ENCODE measurements around the gene ITGB8. TPM values are rescaled to one million over a fixed set of nuclear protein-coding genes. Genes with fewer than 3 reads are reported as not detected.
A peak's percentile ranks its signal among the peaks of the same experiment; 100 is the strongest.
"Not testable (repeated sequence)": the region's sequence is repeated elsewhere in the genome, so short reads cannot be mapped to it uniquely, and the experiment has no call there.

Gene ITGB8
- 8.5 and 8.8 TPM in 2 replicates for total RNA-seq

DNA sequence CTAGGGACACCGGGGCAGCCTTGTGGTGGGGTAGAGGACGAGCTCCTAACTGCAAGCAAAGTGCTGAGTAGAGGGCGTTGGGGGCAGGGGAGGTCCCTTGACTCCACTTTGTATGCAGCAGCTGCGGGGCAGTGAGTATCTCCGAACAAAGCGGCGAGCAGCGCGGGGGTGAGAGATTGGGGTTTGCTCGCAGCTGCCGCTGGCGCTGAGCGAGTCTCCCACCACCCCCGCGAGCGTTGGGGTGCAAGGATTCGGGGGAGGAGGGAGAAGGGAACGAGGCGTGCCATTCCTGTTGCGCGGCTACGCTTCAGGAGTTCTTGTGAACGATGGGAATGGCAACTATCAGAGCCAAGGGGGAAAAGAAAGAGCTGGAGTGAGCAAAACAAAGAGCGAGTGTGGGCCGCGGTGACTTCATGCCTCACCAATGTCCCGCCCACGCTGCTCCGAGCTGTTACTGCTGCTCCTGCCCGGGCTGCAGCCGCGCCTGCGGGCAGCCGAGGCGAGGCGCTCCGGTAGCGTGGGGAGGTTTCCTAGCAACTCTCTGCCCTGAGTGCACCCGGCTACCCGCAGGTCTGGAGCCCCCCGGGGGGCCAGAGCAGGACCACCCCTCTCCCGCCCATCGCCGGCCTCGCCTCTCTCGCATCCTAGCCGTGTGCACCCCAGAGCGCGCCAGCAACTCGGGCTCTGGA is at the start of gene ITGB8:
ITGB8 (plus strand) TSS at position 662 of the 689 bp plus-strand sequence. CDS start 907 bp downstream, outside the sequence.
- peak; percentile 88 for DNase-seq

DNA sequence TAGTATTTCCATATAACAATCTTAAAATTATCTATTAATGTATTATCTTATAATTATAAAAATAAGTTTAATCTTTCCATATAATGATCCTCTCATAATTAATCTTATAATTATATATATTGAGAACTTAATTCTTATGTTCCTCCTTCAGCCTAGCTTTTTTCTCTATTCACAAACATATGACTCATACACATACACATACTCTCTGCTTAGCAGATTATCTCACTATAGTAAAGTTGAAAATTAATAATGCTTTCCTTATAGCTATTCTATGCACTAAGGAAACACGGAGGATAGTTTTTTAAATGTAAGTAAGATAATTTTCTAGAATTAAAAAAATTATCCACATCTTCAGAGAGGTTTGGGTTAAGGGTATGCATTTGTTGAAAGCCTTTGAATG is 47.7 kb upstream of the ITGB8 start:
- no peak for DNase-seq

DNA sequence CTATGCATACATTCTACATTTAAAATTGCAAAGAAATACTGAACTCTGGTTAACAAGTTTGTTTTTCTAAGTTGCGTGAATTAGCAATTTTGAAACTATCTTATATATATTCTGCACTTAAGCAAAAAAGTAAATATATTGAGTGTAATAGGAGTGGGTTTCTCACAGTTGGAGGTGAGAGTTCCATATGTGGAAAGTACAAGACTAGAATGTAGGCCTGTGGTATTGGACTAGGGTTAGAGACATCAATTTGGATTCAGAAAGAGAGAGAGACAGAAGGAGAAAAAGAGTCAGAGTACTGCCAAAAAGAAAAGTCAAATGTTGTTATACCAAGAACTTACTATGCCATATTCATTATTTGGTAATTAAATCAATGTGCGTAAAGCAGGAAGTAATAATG is 47.3 kb upstream of the ITGB8 start:
- no peak for DNase-seq

DNA sequence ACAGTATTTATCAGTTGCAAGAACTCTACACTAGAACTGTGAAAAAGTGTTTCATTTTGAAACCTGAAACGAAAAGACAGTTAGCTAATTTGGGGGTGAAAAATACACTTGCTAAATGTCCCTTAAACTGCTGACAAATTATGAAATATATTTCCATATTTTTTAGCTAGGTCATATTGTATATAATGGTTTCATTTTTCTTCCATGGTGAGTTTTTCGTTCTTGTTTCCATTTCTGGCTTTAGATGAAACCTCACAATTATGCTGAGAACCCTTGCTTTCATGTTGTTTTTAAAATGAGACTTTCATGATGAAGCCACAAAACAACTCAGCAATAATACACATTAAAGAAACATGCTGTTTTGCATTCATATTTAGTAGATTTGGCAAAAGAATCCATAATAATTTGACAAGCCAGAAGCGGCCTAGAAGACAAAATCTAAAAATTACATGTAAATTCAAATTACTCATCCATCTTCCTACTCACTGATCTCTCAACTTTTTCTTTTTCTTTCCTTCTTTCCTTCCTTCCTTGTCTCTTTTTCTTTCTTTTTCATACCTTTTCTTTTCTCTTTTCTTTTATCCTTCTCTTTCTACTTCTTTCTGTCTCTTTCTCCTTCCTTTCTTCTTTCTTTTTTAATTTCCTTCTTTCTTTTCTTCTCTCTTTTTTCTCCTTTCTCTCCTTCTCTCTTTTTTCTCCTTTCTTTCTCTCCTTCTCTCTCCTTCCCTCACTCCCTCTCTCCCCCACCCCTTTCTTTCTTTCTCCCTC is 46.5 kb upstream of the ITGB8 start:
- DNase-seq, result no peak

DNA sequence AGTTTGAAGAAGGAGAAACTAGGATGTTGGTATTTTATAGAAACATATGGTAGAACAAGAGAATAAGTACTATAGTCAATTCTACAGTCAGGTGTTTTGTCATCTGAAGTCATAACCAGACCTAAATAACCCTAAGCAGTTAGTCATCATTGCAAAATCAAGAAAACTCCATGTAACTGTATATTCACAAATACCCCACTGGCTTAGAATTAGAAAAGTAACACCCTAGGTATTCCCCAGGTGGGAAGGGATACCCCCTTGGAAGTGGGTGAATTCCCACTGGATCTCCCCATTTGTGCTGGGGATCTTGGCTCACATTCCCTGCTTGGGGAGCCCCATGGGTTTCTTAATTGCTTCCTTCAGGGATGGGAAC is 45.9 kb upstream of the ITGB8 start:
- DNase-seq, result no peak

DNA sequence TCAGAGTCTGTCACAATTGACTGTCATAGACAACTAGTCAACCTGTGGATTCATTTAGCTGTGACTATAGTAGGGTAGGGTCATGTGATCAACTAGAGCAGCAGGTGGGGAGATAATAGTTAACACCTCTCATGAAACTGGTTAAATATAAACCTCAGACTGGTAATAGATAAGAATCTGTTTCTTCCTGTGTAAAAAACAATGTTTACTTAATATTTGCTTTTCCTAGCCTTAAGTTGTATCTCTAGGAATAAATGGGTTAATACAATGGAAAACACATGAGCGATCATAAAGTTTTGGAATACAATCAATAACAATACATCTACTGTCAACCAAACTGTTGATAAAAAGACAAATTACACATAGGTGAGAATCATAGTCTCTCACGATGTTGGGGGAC is 43.4 kb upstream of the ITGB8 start:
- DNase-seq, result no peak

DNA sequence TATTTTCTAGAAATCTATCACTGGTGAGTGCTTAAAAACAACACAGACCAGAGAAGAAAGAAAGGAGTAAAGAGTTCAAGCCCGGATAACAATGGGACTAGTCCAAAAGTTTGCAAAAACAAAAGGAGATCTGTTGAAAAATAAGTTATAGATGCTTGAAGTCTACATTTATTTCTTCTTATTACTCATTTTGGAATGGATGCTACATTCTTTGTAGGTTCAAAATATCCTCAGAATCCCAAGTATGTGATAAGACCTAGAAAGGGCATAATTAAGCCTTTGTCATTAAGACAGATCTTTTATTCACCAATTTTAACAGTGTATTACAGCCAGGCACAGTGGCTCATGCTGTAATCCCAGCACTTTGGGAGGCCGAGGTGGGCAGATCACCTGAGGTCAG is 42.7 kb upstream of the ITGB8 start:
- DNase-seq, result no peak

DNA sequence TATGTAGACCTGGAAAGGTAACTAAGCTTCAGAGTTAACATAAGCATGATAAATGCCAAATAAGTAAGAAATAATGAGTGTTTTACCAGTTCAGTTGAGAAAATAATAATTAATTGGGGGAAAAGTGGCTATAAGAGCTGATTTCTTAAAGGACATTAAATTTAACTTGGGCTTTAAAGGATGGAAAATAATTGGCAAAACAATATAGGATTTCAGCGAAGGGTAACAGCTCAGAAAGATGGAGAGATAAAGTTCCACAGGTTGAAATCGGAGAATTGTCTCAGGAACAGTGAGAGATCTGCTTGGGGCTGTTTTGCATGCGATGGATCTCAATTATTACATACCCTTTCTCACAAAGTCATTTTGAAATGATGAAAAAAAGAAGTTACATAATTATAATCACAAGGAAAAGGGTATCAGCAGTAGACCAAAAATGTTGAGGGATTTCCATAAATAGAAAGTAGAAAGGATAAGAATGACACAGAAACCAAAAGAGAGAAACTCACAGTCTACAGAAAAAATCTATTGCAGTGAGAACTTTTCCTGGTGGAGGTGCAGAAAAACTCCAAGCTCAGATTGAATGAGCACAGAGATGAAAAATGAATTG is 40.1 kb upstream of the ITGB8 start:
- DNase-seq, result no peak

DNA sequence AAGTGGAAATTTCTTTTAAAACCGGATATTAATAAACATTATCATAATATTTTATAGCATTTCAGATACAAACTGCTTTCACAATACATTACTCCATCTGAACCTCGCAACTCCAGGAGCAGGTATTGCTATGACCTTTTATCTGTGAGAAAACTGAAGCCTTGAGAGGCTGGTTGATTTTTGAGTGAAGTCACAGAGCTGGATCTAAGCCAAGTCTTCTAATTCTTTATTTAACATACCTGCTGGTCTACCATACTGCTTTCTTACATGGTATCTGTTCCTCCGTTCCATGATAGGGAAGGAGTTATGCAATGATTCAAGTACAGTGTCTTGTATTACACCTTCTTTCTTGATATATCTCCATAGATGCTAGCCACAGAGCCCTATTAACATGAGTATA is 37.4 kb upstream of the ITGB8 start:
- DNase-seq, result no peak

DNA sequence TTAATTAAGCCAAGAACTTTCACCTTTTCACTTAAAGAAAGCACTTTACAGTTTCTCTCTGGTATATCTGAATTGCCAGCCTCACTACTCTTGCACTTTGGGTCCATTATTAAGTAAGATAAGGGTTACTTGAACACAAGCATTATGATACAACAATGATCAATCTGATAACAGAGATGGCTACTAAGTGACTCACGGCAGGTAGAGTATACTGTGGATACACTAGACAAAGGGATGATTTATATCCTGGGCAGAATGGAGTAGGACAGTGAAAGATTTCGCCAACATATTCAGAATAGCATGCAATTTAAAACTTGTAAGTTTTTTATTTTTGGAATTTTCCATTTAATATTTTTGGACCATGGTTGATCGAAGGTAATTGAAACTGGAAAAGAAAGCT is 34.3 kb upstream of the ITGB8 start:
- no peak for DNase-seq

DNA sequence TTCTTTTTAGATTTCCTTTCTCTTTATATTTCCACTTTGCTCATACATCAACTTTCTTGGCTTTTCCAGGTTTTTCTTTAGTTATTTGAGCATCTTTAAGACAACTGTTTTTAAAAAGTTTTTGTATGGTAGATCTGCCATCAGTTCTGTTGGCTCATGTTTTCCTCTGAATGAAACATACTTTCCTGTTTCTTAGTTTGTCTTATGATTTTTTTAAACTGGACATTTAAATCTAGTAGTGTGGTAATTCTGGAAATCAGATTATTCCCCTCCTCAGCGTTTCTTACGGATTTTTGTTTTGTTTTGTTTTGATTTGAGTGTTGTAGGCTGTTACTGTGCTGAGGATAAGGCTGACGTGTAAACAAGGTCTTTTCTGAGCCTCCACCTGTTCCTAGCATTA is 33.8 kb upstream of the ITGB8 start:
- no peak for DNase-seq

DNA sequence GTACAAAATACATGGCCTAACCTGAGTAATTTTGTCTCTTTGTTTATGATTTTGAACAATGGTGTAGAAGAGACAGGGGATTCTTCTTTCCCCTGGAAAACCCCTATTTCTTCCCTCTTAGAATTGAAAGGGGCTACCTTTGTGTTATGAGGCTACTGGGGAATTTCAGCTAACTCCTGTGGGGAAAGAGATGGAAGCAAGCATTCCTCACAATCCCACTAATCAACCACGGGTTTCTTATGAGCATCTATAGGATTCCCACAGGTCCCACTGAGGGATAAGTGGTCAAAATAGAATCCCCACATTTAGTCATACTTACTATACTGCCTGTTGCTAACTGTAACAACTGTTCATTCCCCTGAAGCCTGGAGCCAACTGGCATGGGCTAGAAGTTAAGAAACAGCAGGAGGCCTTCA is 32.2 kb upstream of the ITGB8 start:
- no peak for DNase-seq

DNA sequence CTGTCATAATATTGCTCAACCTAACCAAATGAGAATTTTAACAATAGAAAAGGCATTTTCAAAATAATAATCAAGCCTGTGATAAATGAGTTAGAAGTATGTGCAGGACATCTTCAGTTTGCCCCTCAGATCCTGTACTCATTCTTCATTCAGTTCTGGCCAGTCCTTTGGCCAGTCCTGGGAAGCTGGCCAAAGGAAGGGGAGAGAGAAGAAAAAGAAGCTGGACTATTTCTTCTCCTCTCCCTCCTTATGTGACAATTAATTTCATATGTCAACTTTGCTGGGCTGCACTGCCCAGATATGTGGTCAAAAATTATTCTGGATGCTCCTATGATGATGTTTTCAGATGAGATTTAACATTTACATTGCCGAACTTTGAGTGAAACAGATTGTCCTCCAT is 31.6 kb upstream of the ITGB8 start:
- no peak for DNase-seq

DNA sequence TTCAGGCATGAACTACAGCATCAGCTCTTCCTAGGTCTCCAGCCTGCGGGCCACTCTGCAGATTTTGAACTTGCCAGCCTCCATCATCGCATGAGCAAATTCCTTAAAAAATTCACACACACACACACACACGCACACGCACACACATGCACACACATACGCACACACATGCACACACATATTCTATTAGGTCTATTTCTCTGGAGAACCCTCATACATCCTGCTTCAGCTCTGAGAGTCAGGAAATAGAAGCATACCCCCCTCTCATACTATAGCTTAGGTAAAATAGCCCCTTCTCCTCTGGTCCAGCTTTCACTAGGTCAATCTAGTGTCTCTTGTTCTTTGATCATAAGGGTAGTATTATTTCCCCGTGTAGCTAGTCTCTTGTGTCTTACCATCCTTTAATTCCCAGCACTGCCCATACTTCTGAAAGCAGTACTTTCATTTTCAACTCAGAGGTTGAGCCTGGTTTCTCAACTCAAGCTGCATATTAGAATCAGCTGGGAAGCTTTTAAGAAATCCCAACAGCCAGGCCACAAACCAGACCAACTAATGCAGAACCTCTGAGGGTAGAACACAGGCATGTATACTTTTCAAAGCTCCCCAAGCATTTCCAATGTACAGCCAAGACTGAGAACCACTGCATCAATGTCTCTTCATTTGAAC is 30.9 kb upstream of the ITGB8 start:
- no peak for DNase-seq

DNA sequence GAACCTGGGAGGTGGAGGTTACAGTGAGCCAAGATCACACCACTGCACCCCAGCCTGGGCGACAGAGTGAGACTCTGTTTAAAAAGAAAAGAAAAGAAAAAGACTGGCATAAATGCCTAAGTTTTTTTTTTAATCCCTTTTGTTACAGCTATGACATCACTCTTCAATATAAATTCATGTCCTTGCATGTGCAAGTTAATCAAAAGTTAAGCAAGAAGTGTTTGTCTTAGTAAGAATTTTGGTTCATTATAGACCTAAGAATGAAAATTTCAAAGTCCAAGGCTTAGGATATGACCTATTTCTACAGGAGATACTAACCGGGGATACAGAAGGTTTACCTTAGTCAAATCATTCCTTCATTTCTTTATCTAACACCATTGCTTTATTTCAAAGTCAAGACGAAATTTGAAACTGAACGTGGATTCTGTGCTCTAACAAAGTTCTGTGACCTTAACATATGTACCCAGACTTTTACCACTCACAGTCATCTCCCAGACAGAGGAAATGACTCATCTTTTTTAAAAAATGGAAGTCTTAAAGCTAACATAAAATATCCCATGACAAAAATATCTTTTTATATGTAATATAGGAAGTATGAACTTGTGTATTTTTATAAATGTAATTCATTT is 29.3 kb upstream of the ITGB8 start:
- peak; percentile 52 for DNase-seq

DNA sequence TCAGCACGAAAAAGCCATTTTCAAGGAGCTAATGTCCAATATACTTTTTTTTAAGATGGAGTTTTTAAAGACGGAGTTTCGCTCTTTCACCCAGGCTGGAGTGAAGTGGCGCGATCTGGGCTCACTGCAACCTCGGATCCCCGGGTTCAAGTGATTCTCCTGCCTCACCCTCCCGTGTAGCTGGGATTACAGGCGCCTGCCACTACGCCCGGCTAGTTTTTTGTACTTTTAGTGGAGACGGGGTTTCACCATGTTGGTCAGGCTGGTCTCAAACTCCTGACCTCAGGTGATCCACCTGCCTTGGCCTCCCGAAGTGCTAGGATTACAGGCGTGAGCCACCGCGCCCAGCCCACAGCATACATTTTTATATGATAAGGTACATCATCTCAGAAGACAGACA is 28.4 kb upstream of the ITGB8 start:
- DNase-seq, result not testable (repeated sequence)

DNA sequence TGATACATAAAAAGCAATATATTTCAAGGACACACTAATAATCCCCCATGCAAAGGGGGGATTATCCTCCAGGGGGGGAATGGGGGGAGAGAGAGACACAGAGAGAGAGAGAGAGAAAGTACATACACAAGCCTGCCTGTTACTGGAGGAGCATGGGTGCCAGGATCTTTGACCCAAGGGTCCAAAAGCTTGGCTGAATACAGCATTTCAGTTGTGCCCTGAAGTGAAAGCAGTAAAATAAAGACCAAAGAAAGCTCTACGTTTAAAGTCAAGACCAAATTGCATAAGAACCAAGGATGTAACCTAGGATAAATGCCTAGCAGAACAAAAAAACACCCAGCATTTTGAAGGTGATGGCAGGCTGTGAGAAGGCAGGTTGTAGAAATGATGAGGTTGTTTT is 27.8 kb upstream of the ITGB8 start:
- no peak for DNase-seq

DNA sequence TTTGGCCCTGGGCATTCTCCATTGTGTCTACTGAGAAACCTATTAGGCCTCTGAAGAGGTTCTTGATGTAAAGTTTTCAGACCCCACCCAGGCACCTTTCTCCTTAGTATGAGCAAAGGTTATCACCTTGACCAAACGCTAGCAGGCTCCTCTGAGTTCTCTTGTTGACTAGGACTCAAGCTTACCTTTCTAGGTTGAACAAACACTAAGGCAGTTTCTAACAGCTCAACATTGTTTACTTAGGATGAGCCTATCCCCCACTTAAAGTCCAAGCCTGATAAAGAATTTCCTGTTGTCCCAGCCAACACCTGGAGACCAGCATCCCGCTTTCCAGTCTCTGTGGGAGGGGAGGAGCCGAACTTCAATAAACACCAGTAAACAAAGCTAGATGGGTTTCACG is 26.3 kb upstream of the ITGB8 start:
- no peak for DNase-seq

DNA sequence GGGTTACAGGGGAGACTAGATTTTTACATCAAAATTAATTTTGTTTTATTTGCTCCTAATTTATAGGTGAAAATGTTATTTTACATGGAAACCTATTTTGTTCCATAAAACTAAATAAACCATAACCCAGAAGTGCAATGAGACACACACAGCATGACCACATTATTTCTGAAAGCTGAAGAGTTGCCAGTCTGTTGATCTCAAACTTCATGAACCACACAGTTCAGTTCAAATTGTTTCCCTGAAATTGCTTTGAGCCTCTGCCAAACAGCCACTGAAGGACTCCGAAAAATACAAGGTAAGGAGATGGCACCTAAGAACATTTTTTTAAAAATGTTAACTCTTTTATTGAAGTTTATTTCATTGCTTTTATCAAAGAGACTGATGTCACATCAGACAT is 25.0 kb upstream of the ITGB8 start:
- DNase-seq, result no peak

DNA sequence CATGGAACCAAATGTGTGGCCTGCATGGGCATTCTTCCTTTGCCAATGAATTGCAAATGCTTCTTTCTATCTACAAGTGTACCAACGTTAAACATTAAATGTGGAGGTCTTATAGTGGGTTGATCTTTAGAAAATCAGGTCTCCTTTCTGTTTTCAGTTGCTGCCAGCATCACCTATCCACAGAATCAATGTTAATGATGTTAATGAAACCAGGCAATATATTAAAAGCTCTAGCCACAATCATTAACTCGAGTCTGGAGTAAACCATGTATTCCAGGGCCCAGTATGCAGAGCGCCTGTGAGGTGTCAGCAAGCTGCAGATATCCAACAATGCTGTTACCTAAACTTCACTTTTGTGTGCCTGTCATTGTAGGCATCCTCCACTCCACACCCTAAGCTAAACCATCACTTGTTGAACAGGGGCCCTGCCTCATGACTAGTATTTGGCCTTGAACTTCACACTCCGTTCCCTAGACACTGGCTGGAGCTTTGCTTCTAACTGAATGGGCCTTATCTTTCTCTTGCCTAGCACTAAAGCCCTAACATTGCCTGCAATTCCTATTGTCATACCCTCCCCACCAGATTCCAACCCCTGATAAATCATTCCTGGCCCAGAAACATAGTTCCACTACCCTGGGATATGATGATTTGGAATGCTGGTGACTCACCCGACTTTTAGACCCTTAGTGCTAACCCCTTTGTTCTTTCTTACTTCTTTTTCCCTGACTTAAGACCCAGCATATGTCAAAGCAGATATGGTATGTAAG is 24.3 kb upstream of the ITGB8 start:
- DNase-seq, result peak; percentile 78

DNA sequence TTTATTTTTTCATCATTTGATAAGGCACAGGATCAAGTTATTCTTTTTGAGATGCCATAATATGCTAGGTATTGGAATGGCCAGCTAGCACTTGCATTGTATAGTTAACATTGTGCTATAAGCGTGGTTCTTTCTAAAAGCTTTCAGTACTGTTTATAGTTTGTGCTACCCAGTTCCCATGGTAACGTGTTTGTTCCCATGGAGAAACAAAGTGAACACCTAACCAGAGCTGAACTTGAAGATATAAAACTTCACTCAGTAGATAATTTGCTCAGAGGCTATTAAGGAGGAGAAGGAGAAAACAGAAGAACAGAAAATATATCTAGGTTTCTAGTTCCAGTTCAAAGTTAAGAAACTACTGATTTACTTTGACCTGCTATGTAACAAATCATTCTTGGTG is 23.6 kb upstream of the ITGB8 start:
- DNase-seq, result peak; percentile 73

DNA sequence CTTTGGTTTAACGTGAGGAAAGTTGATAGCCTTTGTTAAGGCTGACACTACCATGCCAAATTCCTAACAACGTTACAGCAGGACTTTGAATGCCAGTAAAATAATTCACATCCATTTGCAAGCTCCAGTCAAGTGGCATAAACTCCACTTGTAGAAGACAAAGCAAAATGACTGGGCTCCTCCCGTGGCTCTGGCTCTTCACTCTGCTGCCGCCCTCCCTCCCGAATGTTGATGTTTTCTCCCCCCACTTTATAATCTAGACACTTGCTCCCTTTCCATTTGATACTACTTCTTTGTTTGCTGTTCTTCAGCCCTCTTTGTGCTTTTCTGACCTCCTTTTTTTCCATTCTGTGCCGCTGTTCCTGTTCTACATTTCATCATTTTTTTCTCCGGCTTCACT is 22.8 kb upstream of the ITGB8 start:
- DNase-seq, result no peak
